ENCODE results near the gene TECTB. TPM values are rescaled to one million over a fixed set of nuclear protein-coding genes. Genes with fewer than 3 reads are reported as not detected.

Gene TECTB
- total RNA-seq, 3 donors from 2014 or later, result not detected

- H3K27ac ChIP-seq, result no peak overlapping the region
- H3K4me3 ChIP-seq, result no peak overlapping the region
- TF ChIP-seq POLR2A (IDR thresholded peaks at IDR 0.05) (no peak), POLR2AphosphoS5 (IDR thresholded peaks at IDR 0.05) (no peak), CTCF (IDR thresholded peaks at IDR 0.05) (no peak)
- no peaks in the 10 kb centered on the region for H3K4me1 ChIP-seq
- H3K27me3 ChIP-seq, result no peaks in the 10 kb centered on the region
- no peaks in the 10 kb centered on the region for H3K9me3 ChIP-seq
- intact Hi-C loops (cut with DNase I; ENCODE audit: low total_unique reads), result no loop called here
- H3K36me3 ChIP-seq, result no peaks in the 10 kb centered on the region
- no peak for DNase-seq (ENCODE audit: low spot score in 2 of 2)
These were observed 69.8 kb downstream of the TECTB start for GRCh38 chr10:112353046-112353445.

Other genes starting within 250 kb of the TECTB start
- 100 to 1,000 TPM in 1 of 3 donors, 10 to 100 TPM in 2; 13.4 to 462 (median 26.3) TPM for gene GPAM, start 99.6 kb upstream of the TECTB start, total RNA-seq
- 10 to 100 TPM; 13.3 to 31.8 (median 15.8) TPM for gene ACSL5, start 90.7 kb downstream of the TECTB start, total RNA-seq
- 10 to 100 TPM; 27.4 to 34.5 (median 32.1) TPM for gene ZDHHC6, start 163.5 kb downstream of the TECTB start, total RNA-seq
- 10 to 100 TPM; 53.7 to 65.6 (median 59.2) TPM for gene VTI1A, start 163.8 kb downstream of the TECTB start, total RNA-seq